ENCODE results near the gene FLNB.
"Not testable (repeated sequence)": the region's sequence is repeated elsewhere in the genome, so short reads cannot be mapped to it uniquely, and the experiment has no call there.

GRCh38 chr3:58055891-58056290 is 47.7 kb downstream of the FLNB start:
- not testable (repeated sequence) for TF ChIP-seq EP300 (conservative IDR thresholded peaks at IDR 0.05; ENCODE audit: poor library complexity, severe bottlenecking); POLR2AphosphoS5 (IDR thresholded peaks at IDR 0.05); CTCF (IDR thresholded peaks at IDR 0.05; ENCODE audit: poor library complexity, severe bottlenecking); EZH2 (IDR thresholded peaks at IDR 0.05; ENCODE audit: borderline replicate concordance, insufficient read depth, low read length, poor library complexity, severe bottlenecking)
